NCI-H2227 (cell line): ENCODE data around the gene ALDH1A1.
"Not testable (repeated sequence)": the region's sequence is repeated elsewhere in the genome, so short reads cannot be mapped to it uniquely, and the experiment has no call there.

Experiments used
- DNase-seq: peaks from one replicate; lab custom pipeline; 2025; ENCODE audit not compliant: unreplicated experiment; lab: John Stamatoyannopoulos, UW

The ALDH1A1 gene

GRCh38 chr9:72897069-72897649 lies 55.7 kb downstream of the ALDH1A1 start:
- DNase-seq = no peak

- DNase-seq = no peak
Observed at GRCh38 chr9:72896439-72896838, 56.4 kb downstream of the ALDH1A1 start.

- DNase-seq = no peak
Observed at GRCh38 chr9:72895122-72895521, 57.7 kb downstream of the ALDH1A1 start.

- no peak for DNase-seq
Observed at GRCh38 chr9:72894342-72894741, 58.5 kb downstream of the ALDH1A1 start.

GRCh38 chr9:72893437-72893836 lies 59.4 kb downstream of the ALDH1A1 start:
- DNase-seq = no peak

- DNase-seq = no peak
Observed at GRCh38 chr9:72891043-72891442, 61.8 kb downstream of the ALDH1A1 start.

- DNase-seq = no peak
Observed at GRCh38 chr9:72888943-72889342, 63.9 kb downstream of the ALDH1A1 start.

GRCh38 chr9:72888067-72888466 lies 64.8 kb downstream of the ALDH1A1 start:
- no peak for DNase-seq

GRCh38 chr9:72886386-72886785 lies 66.5 kb downstream of the ALDH1A1 start:
- no peak for DNase-seq

GRCh38 chr9:72884508-72884907 lies 68.3 kb downstream of the ALDH1A1 start:
- DNase-seq = no peak

GRCh38 chr9:72883875-72884274 lies 69.0 kb downstream of the ALDH1A1 start:
- no peak for DNase-seq

- no peak for DNase-seq
Observed at GRCh38 chr9:72882117-72882775, 70.6 kb downstream of the ALDH1A1 start.

- no peak for DNase-seq
Observed at GRCh38 chr9:72880821-72881220, 72.0 kb downstream of the ALDH1A1 start.

GRCh38 chr9:72875221-72875620 lies 77.6 kb downstream of the ALDH1A1 start:
- no peak for DNase-seq

GRCh38 chr9:72874344-72874743 lies 78.5 kb downstream of the ALDH1A1 start:
- DNase-seq = no peak

GRCh38 chr9:72873456-72873855 lies 79.4 kb downstream of the ALDH1A1 start:
- no peak for DNase-seq

- no peak for DNase-seq
Observed at GRCh38 chr9:72872718-72873117, 80.1 kb downstream of the ALDH1A1 start.

GRCh38 chr9:72871685-72872084 lies 81.2 kb downstream of the ALDH1A1 start:
- DNase-seq = no peak

- no peak for DNase-seq
Observed at GRCh38 chr9:72864327-72864726, 88.5 kb downstream of the ALDH1A1 start.

- DNase-seq = no peak
Observed at GRCh38 chr9:72863456-72864094, 89.3 kb downstream of the ALDH1A1 start.

GRCh38 chr9:72862788-72863187 lies 90.1 kb downstream of the ALDH1A1 start:
- not testable (repeated sequence) for DNase-seq

- DNase-seq = no peak
Observed at GRCh38 chr9:72858089-72858912, 94.6 kb downstream of the ALDH1A1 start.
